COLO829 (cell line): ENCODE measurements around the gene OR4F15.
"Not testable (repeated sequence)": the region's sequence is repeated elsewhere in the genome, so short reads cannot be mapped to it uniquely, and the experiment has no call there.

Experiments
- DNase-seq: peaks from one replicate; pipeline ENCODE4 v3.0.0; 2012; ENCODE audit warnings: low spot score

OR4F15 gene

GRCh38 chr15:101811902-101812301 is at the start of gene OR4F15:
TSS of gene OR4F15 (plus strand) at chr15:101812202. CDS start at chr15:101818187, 5,985 bp downstream.
- DNase-seq, result no peak

GRCh38 chr15:101764669-101765339 is 47.2 kb upstream of the OR4F15 start:
- not testable (repeated sequence) for DNase-seq

- DNase-seq, result not testable (repeated sequence)
Observed at GRCh38 chr15:101765340-101765671, 46.7 kb upstream of the OR4F15 start.

DNA sequence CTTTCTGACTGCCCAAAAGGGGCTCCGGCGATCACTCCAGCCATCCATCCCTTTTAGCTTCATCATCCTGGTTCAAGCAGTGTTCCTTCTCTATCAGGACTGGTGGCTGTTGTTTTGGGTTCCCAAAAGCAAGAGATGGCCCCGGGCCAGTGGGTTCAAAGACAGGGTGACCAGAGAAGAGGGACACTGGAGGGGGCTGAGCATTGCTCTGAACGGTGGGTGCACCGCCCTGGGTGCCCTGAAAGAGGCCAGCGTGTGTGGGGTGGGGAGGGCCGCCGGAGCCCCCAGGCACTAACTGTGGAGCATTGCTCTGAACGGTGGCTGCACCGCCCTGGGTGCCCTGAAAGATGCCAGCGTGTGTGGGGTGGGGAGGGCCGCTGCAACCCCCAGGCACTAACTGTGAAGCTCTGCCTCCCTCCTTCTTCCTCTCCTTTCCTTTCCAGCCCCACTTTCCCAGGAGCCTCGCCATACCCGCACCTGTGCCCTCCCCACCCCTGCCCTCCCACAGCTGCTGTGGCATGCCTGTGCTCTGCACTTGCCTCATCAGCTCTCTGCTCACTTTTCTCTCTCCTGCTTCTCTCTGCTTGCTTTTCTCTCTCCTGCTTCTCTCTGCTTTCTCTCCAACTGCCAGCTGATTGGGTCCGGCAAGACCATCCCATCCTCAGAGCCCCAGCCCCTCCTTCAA is 46.1 kb upstream of the OR4F15 start:
- DNase-seq, result no peak

- not testable (repeated sequence) for DNase-seq
Observed at GRCh38 chr15:101767083-101767640, 44.8 kb upstream of the OR4F15 start.

- no peak for DNase-seq
Observed at GRCh38 chr15:101772921-101773320, 39.1 kb upstream of the OR4F15 start.

DNA sequence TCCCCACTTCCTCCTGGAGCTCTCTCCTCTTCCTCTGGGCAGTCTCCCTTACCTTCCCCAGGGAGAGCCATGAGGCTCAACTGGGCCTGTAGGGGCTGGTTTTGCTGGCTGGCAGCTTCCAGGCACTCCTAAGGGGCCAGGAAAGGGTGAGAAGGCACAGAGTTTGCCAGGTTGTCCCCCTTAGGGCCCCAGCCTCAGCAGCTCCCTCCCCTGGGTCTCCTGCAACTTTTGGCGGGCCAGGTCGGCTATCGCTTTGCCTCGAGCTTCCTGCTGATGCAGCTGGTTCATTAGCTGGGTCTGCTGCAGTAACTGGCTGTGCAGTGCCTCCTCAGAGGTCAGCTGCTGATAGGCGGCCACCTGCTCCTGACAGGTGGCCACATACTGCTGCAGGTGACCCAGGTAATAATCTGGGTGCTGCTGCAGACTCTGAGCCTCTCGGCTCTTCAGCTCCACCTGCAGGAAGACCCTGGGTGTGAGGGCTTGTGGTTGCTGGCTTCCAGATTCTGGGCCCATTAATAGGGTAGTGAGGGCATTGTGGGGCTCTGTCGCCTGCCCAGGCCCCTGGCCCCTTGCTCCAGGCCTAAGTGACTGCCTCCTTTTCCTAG is 38.4 kb upstream of the OR4F15 start:
- DNase-seq, result no peak

- DNase-seq, result no peak
Observed at GRCh38 chr15:101775136-101775535, 36.9 kb upstream of the OR4F15 start.

- not testable (repeated sequence) for DNase-seq
Observed at GRCh38 chr15:101778576-101778975, 33.4 kb upstream of the OR4F15 start.

- not testable (repeated sequence) for DNase-seq
Observed at GRCh38 chr15:101780225-101780624, 31.8 kb upstream of the OR4F15 start.

DNA sequence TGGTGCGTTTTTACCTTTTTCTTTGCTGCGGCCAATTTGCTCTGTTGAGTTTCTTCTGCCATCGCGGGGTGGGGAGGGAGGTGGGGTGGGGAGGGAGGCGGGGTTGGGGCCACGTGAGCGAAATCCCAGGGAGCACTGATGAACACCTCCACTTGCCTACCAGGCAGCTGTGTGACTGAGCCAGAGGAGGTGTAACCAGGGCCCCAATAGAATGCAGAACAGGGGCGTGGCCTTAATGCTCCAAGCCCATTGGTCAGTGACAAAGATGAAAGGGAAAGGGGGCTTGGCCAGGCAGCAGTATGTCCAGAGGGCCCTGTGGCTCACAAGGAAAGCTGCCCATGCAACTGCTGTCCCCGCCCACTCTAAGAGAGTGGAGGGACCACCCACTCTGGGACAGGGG is 30.1 kb upstream of the OR4F15 start:
- DNase-seq, result no peak

DNA sequence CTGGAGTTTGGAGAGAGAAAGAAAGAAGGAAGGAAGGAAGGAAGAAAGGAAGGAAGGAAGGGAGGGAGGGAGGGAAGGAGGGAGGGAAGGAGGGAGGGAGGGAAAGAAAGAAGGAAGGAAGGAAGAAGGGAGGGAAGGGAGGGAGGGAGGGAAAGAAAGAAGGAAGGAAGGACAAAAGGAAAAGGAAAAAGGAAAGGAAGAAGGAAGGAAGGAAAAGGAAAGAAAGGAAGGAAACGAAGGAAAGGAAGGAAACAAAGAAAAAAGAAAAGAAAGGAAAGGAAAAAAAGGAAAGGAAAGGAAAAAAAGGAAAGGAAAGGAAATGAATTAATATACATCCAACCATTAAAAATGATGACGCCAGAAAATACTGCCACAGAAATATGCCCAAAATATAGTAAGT is 27.4 kb upstream of the OR4F15 start:
- no peak for DNase-seq

DNA sequence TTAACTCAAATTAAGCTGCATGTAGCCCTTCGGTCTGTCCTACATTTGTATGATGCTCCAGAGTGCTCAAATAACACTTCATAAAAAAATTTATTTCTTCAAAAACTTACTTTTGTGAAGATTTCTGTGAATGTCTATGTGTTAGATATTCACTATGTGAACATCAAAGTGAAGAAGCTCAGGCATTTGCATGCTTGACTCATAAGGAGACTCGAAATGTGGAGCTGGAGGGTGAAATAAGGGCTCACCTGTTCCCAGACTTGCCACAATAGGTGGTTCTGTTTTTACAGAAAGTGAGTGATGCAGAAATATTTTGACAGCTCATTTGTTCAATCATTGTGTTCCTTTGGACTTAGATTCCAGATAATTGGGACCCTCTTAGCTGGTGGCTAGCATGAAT is 25.6 kb upstream of the OR4F15 start:
- not testable (repeated sequence) for DNase-seq

GRCh38 chr15:101788001-101788400 is 24.0 kb upstream of the OR4F15 start:
- not testable (repeated sequence) for DNase-seq

GRCh38 chr15:101788503-101789269 is 23.3 kb upstream of the OR4F15 start:
- DNase-seq, result not testable (repeated sequence)

DNA sequence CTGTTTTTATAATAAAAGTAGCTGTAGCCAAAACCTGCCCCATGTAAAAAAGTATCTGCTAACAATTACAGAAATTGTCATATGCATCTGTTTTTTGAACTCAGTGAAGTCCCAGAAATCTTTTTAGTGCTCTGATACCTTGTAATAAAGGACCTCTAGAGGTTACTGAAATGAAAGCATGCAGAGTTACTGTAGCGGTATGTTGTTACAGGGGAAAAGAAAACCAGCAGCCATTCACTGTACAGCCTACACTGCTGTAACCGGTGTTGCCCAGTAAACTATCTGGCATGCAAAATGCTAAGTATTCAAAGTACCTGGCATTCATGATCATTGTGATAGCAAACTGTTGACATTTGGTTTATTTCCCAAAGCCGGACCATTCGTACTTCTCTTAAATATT is 21.3 kb upstream of the OR4F15 start:
- not testable (repeated sequence) for DNase-seq

DNA sequence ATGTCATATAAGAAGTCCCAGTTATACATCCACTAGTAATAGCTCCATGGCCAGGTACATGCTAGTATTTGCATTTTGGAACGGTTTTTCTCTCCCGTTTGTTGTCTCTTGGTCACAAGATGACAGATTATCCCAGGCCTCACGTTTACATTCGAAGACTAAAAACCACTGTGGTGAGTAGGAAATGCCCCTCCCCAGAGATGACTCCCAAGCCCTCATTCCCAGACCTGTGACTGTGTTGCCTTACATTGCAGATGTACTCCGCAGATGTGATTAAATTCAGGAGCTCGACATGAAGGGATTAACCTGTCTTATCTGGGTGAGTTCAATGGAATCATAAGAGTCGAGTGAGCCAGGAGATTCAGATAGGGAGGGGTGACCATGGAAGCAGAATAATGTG is 18.0 kb upstream of the OR4F15 start:
- DNase-seq, result not testable (repeated sequence)

GRCh38 chr15:101795455-101795854 is 16.5 kb upstream of the OR4F15 start:
- DNase-seq, result peak; percentile 52

DNA sequence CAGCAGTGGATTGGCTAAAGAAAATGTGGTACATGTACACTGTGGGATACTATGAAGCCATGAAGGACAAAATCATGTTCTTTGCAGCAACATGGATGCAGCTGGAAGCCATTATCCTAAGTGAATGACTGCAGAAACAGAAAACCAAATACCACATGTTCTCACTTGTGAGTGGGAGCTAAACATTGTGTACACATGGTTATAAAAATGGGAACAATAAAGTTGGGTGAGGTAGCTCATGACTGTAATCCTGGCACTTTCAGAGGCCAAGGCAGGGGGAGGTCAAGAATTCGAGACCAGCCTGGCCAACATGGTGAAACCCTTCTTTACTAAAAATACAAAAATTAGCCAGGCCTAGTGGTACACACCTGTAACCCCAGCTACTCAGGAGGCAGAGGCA is 12.3 kb upstream of the OR4F15 start:
- no peak for DNase-seq

GRCh38 chr15:101801048-101801447 is 11.0 kb upstream of the OR4F15 start:
- DNase-seq, result no peak

DNA sequence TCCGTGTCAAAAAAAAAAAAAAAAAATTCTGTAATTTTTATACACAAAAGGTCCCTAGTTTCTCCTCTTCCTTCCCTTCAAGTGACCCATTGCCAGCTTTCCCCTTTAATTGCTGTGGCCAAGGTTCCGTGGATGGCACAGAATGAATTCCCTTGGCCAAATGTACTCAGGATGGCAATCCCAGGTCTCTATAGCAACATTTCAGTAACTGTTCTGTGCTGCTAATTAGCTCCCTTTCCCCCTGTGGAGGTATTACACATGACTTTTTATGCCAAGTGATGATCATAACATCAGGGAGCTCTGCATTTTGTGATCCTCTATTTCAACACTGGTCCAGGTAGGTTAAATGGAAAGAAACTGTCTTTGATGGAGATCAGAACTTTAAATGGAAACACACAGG is 8.8 kb upstream of the OR4F15 start, which contains the start of gene OR4F6:
OR4F6 (plus strand) TSS at position 301 of the 400 bp plus-strand sequence. CDS start 2,211 bp downstream, outside the sequence.
- DNase-seq, result no peak

GRCh38 chr15:101803676-101804075 is 8.3 kb upstream of the OR4F15 start:
- DNase-seq, result no peak
